Activated T-cell treated with anti-CD3 and anti-CD28 coated beads for 4 hours (primary cell): Measurements from ENCODE around the gene STK24.
A peak's percentile ranks its signal among the peaks of the same experiment; 100 is the strongest.
"Not testable (repeated sequence)": the region's sequence is repeated elsewhere in the genome, so short reads cannot be mapped to it uniquely, and the experiment has no call there.

Experiments used
- DNase-seq: peaks from one replicate; pipeline ENCODE4 v3.0.0-alpha.2; 2020

STK24 gene

GRCh38 chr13:98576963-98577835 is at the start of gene STK24:
TSS of gene STK24 (minus strand) at chr13:98577107. CDS start at chr13:98576786, 321 bp downstream.
- DNase-seq = peak; percentile 46

GRCh38 chr13:98626298-98626935 is 49.5 kb upstream of the STK24 start:
- no peak for DNase-seq

- DNase-seq = not testable (repeated sequence)
Measured at GRCh38 chr13:98624589-98624988, 47.7 kb upstream of the STK24 start.

GRCh38 chr13:98622931-98623331 is 46.0 kb upstream of the STK24 start:
- no peak for DNase-seq

- no peak for DNase-seq
Measured at GRCh38 chr13:98619556-98619955, 42.6 kb upstream of the STK24 start.

GRCh38 chr13:98615595-98615994 is 38.7 kb upstream of the STK24 start:
- DNase-seq = not testable (repeated sequence)

- DNase-seq = no peak
Measured at GRCh38 chr13:98613591-98613990, 36.7 kb upstream of the STK24 start.

GRCh38 chr13:98609756-98610155 is 32.8 kb upstream of the STK24 start:
- DNase-seq = no peak

GRCh38 chr13:98606296-98606695 is 29.4 kb upstream of the STK24 start:
- no peak for DNase-seq

GRCh38 chr13:98599502-98600328 is 22.8 kb upstream of the STK24 start:
- DNase-seq = no peak

GRCh38 chr13:98598043-98598442 is 21.1 kb upstream of the STK24 start:
- DNase-seq = no peak

- DNase-seq = no peak
Measured at GRCh38 chr13:98595134-98595533, 18.2 kb upstream of the STK24 start.

- DNase-seq = no peak
Measured at GRCh38 chr13:98592362-98592732, 15.4 kb upstream of the STK24 start.

- no peak for DNase-seq
Measured at GRCh38 chr13:98591721-98592361, 14.9 kb upstream of the STK24 start.

- not testable (repeated sequence) for DNase-seq
Measured at GRCh38 chr13:98590471-98590870, 13.6 kb upstream of the STK24 start.

GRCh38 chr13:98589516-98589915 is 12.6 kb upstream of the STK24 start:
- DNase-seq = not testable (repeated sequence)

GRCh38 chr13:98586400-98587345 is 9.8 kb upstream of the STK24 start:
- DNase-seq = no peak

- DNase-seq = no peak
Measured at GRCh38 chr13:98585946-98586345, 9.0 kb upstream of the STK24 start.

GRCh38 chr13:98585398-98585754 is 8.5 kb upstream of the STK24 start:
- DNase-seq = no peak

- no peak for DNase-seq
Measured at GRCh38 chr13:98584668-98585397, 7.9 kb upstream of the STK24 start.

- DNase-seq = no peak
Measured at GRCh38 chr13:98582947-98583346, 6.0 kb upstream of the STK24 start.
